HG02938 (cell line): ENCODE data around the gene CYP27C1.

Source experiments
- ATAC-seq: cut with Tn5 transposase; IDR thresholded peaks from one replicate; pipeline ENCODE4 v1.9.1; 2021; ENCODE audit warnings: mild to moderate bottlenecking, moderate library complexity; ENCODE audit not compliant: unreplicated experiment

Gene CYP27C1

GRCh38 chr2:127193967-127194280 is 26.2 kb downstream of the CYP27C1 start:
- ATAC-seq: no peak

GRCh38 chr2:127193164-127193966 is 26.7 kb downstream of the CYP27C1 start:
- no peak for ATAC-seq

- no peak for ATAC-seq
Observed at GRCh38 chr2:127191331-127192219, 28.5 kb downstream of the CYP27C1 start.

- ATAC-seq: no peak
Observed at GRCh38 chr2:127188797-127189196, 31.3 kb downstream of the CYP27C1 start.

- ATAC-seq: no peak
Observed at GRCh38 chr2:127187831-127188230, 32.3 kb downstream of the CYP27C1 start.

GRCh38 chr2:127187081-127187775 is 32.9 kb downstream of the CYP27C1 start:
- no peak for ATAC-seq

- ATAC-seq: no peak
Observed at GRCh38 chr2:127185705-127186104, 34.4 kb downstream of the CYP27C1 start.

GRCh38 chr2:127185093-127185492 is 35.0 kb downstream of the CYP27C1 start:
- no peak for ATAC-seq

GRCh38 chr2:127183771-127184170 is 36.3 kb downstream of the CYP27C1 start:
- no peak for ATAC-seq

- no peak for ATAC-seq
Observed at GRCh38 chr2:127182626-127183458, 37.3 kb downstream of the CYP27C1 start.

- ATAC-seq: no peak
Observed at GRCh38 chr2:127181851-127182250, 38.2 kb downstream of the CYP27C1 start.

- ATAC-seq: no peak
Observed at GRCh38 chr2:127179766-127180165, 40.3 kb downstream of the CYP27C1 start.

- ATAC-seq: no peak
Observed at GRCh38 chr2:127177617-127178263, 42.4 kb downstream of the CYP27C1 start.

- ATAC-seq: no peak
Observed at GRCh38 chr2:127176371-127177311, 43.5 kb downstream of the CYP27C1 start.

GRCh38 chr2:127175751-127176354 is 44.2 kb downstream of the CYP27C1 start:
- no peak for ATAC-seq

- no peak for ATAC-seq
Observed at GRCh38 chr2:127175041-127175721, 44.9 kb downstream of the CYP27C1 start.

GRCh38 chr2:127174640-127175039 is 45.5 kb downstream of the CYP27C1 start:
- ATAC-seq: no peak

GRCh38 chr2:127174136-127174535 is 46.0 kb downstream of the CYP27C1 start:
- no peak for ATAC-seq
